ENCODE measurements around the gene KIF1B.

Gene KIF1B

GRCh38 chr1:10209905-10210810, at the start of gene KIF1B:
Gene KIF1B, plus strand, starts transcription at chr1:10210570. Its CDS starts 21,759 bp downstream, at chr1:10232329.
- no peak for FAIRE-seq

GRCh38 chr1:10160907-10161490, 49.4 kb upstream of the KIF1B start:
- FAIRE-seq, result no peak

- FAIRE-seq, result no peak
These were observed 48.7 kb upstream of the KIF1B start for GRCh38 chr1:10161541-10162290.

GRCh38 chr1:10168912-10169514, 41.4 kb upstream of the KIF1B start:
- no peak for FAIRE-seq

GRCh38 chr1:10170239-10170574, 40.2 kb upstream of the KIF1B start:
- no peak for FAIRE-seq

GRCh38 chr1:10171105-10171767, 39.1 kb upstream of the KIF1B start:
- FAIRE-seq, result no peak

GRCh38 chr1:10171995-10172669, 38.2 kb upstream of the KIF1B start:
- no peak for FAIRE-seq

- no peak for FAIRE-seq
These were observed 36.8 kb upstream of the KIF1B start for GRCh38 chr1:10173582-10173981.

GRCh38 chr1:10177876-10178275, 32.5 kb upstream of the KIF1B start:
- FAIRE-seq, result no peak

GRCh38 chr1:10178597-10179405, 31.6 kb upstream of the KIF1B start:
- no peak for FAIRE-seq

GRCh38 chr1:10179406-10180091, 30.8 kb upstream of the KIF1B start:
- no peak for FAIRE-seq

GRCh38 chr1:10181154-10181553, 29.2 kb upstream of the KIF1B start:
- no peak for FAIRE-seq

- no peak for FAIRE-seq
These were observed 24.6 kb upstream of the KIF1B start for GRCh38 chr1:10185759-10186158.

GRCh38 chr1:10186331-10187025, 23.9 kb upstream of the KIF1B start:
- FAIRE-seq, result no peak

GRCh38 chr1:10187026-10187334, 23.4 kb upstream of the KIF1B start:
- FAIRE-seq, result no peak

GRCh38 chr1:10188133-10188650, 22.2 kb upstream of the KIF1B start:
- no peak for FAIRE-seq

- FAIRE-seq, result no peak
These were observed 20.7 kb upstream of the KIF1B start for GRCh38 chr1:10189659-10190058.

- no peak for FAIRE-seq
These were observed 18.1 kb upstream of the KIF1B start for GRCh38 chr1:10192263-10192662.

GRCh38 chr1:10193288-10193687, 17.1 kb upstream of the KIF1B start:
- FAIRE-seq, result no peak

GRCh38 chr1:10195570-10195969, 14.8 kb upstream of the KIF1B start:
- no peak for FAIRE-seq
